Activated CD4-positive, alpha-beta T cell treated with anti-CD3 and anti-CD28 coated beads, Interleukin-2, amount 50 U/mL, for 48 hours (primary cell): ENCODE data around the gene SBF2.
"Not testable (repeated sequence)": the region's sequence is repeated elsewhere in the genome, so short reads cannot be mapped to it uniquely, and the experiment has no call there.

ENCODE experiments used
- DNase-seq, 2 experiments: peaks; one replicate each; pipeline ENCODE4 v3.0.0-alpha.2; 2020

SBF2 gene

GRCh38 chr11:10261821-10262220, 32.2 kb downstream of the SBF2 start:
- no peak for DNase-seq

DNA sequence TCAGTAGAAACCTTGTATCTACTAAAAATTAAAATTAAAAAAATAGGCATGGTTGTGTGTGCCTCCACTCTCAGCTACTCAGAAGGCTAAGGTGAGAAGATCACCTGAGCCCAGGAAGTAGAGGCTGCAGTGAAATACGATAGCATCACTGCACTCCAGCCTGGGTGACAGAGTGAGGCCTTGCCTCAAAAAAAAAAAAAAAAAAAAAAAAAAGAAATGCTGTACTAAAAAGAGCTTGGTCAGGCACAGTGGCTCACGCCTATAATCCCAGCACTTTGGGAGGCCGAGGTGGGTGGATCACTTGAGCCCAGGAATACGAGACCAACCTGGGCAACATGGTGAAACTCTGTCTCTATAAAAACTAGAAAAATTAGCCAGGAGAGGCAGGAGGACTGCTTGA, 36.5 kb downstream of the SBF2 start:
- DNase-seq, result no peak

DNA sequence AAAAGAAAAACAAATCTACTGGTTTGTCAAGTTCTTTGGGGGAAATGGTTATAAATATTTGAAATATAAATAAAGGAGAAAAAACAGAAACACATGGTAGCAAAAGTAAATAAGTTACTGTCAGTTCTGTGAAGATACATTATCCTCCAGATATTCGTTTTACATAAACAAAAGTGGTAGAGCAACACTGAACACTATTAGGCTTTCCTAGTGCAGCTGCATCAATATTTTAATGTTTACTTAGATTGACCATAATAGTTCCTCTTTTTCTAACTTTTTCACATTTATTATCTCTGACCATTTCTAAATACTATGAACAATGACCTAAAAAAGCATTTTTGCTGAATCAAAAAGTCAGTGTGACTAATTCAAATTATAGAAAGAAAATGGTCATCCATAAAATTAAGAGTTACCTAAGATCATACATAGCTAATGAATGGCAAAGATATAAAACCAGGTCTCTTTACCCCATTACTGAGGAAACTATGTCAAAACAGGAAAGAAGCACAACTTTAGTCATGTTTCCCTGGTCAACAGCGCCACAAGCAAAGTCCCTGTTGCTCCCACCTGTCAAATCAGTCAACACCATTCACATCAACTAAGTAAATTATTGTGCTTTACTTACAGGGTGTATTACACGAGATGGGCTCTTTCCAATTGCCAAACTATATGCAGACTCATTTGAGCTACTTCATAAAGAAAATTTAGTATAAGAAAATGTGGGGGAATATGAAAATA, 38.5 kb downstream of the SBF2 start:
- DNase-seq, result no peak

- DNase-seq, result not testable (repeated sequence)
Measured at GRCh38 chr11:10249448-10250131, 44.4 kb downstream of the SBF2 start.

GRCh38 chr11:10247011-10247410, 47.0 kb downstream of the SBF2 start:
- DNase-seq, result no peak

GRCh38 chr11:10243896-10244575, 50.0 kb downstream of the SBF2 start:
- DNase-seq, result no peak

GRCh38 chr11:10236840-10237239, 57.2 kb downstream of the SBF2 start:
- no peak for DNase-seq

DNA sequence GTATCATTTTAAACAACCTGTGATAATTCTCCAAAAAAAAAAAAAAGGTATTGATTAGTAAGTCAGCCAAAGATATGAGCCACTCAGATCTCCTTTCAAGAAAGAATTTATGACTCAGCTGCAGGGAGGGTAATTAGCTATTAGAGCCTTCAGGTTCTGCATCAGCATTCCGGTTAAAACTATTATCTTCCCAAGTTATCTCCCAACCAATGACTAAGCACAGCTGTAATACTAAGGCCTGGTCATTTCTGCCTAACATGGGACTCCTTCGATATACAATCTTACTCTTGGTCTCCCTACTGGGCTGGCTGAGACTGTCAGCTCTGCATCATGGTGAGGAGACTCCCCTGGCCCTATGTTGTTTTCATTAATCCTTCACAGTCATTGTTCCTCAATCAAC, 60.4 kb downstream of the SBF2 start:
- DNase-seq, result no peak

DNA sequence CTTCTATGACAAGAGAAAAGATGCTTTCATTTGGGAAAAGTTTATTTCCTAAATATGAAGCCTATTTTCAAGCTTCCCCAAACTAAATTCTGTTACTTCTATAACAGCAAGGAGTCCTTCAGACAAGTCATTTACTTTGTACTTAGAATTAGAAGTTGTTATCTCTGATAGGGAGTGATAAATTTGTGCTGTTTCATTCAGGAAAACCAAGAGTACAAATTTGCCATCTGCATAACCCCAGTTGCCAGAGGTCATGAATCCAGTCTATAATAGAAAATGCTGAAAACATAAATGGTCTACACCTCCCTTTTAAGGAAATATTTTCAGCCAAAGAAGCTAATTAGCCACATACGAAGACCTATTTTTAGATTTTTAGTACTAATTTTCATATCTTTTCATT, 61.3 kb downstream of the SBF2 start:
- DNase-seq, result no peak

DNA sequence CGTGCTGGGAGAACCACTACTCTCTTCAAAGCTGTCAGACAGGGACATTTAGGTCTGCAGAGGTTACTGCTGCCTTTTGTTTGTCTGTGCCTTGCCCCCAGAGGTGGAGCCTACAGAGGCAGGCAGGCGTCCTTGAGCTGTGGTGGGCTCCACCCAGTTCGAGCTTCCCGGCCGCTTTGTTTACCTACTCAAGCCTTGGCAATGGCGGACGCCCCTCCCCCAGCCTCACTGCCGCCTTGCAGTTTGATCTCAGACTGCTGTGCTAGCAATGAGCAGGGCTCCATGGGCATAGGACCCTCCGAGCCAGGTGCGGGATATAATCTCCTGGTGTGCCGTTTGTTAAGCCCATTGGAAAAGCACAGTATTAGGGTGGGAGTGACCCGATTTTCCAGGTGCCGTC, 62.2 kb downstream of the SBF2 start:
- DNase-seq, result not testable (repeated sequence)

- DNase-seq, result no peak
Measured at GRCh38 chr11:10225553-10225952, 68.5 kb downstream of the SBF2 start.

- no peak for DNase-seq
Measured at GRCh38 chr11:10222399-10222798, 71.6 kb downstream of the SBF2 start.

DNA sequence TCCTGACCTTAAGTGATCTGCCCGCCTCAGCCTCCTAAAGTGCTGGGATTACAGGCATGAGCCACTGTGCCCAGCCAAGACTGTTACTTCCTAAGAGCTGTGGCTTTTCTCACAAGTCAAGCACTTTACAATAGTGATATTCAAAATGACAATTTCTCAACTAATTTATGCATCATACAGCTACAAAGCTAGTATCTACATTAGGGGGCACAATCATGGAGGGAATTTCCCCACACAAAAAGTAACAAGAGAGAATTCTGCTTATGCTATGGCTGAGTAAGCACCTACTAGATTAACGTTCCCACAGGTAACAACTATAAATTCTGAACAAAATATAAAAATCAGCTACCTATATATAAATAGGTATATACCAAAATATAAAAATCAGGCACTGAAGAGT, 72.7 kb downstream of the SBF2 start:
- DNase-seq, result no peak

GRCh38 chr11:10211470-10211869, 82.5 kb downstream of the SBF2 start:
- DNase-seq, result no peak

GRCh38 chr11:10209326-10209725, 84.7 kb downstream of the SBF2 start:
- DNase-seq, result no peak

GRCh38 chr11:10208131-10208575, 85.9 kb downstream of the SBF2 start:
- DNase-seq, result peak in 1 of 2 experiments; percentile 5

DNA sequence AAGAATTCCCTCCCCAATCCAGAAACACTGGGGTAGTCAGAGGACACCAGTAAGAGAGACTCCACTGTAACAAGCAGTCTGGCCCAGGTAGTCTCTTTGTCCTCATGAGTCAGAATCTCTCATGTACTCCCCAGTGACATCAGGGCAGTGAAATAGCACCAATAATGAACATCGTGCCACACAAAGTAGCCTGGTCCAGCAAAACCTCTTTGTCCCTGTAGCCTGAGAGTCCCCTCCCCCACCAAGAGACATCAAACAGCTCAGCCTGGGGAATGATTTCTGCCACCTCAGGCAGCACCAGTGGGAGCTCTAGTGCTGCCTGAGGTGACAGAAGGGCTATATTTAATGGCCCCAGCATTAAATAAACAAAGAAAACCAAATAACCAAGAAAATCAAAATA, 88.1 kb downstream of the SBF2 start:
- DNase-seq, result no peak

DNA sequence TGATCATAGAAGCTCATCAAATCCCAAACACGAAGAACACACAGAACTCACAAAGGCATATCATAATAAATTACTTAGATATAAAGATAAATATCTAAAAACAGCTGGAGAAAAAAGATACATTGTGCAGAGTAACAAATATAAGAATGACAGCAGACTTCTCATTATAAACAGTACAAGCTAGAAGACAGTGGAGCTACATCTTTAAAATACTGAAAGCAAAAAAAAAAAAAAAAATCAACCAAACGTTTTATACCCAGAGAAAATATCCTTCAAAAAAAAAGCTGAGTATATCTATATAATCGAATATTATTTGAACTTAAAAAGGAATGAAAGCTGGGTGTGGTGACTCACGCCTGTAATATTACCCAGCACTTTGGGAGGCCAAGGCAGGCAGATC, 90.0 kb downstream of the SBF2 start:
- no peak for DNase-seq

- DNase-seq, result no peak
Measured at GRCh38 chr11:10201343-10201742, 92.7 kb downstream of the SBF2 start.

GRCh38 chr11:10197091-10197490, 96.9 kb downstream of the SBF2 start:
- DNase-seq, result no peak

DNA sequence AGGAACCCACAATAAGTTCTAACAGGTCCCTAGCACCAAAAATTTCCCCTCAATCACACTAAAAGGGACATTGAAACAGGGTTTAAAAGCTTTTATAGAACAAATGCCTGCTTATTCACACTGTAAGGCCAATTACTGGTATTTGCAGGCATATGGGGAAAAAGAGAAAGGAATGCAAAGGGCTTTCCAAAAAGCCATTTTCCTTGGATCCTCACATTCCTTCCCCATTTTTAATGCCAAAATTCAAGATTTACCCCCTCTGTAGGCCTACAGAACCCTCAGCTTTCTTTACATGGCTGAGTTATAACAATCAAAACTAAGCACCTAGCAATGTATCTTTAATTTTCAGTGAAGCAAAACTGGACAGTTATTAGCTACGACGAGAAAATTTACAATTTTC, 102.0 kb downstream of the SBF2 start:
- no peak for DNase-seq

DNA sequence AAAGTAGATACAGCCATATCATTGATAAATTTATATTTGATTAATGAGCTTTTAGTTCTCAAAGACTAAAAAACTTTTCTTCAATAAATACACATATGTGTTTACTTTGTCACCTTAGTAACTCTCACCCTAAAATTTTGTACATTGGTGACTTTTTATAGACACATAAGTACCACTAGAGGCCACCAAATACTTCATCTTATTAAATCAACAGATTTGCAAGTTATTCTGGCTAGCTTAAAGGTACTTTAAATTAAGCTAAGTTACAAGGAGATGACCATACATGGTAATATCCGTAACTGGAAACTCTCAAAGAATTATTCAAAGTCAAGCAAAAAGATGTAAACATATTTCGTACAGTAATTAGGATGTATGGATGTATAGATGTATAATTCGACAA, 112.2 kb downstream of the SBF2 start:
- DNase-seq, result no peak

DNA sequence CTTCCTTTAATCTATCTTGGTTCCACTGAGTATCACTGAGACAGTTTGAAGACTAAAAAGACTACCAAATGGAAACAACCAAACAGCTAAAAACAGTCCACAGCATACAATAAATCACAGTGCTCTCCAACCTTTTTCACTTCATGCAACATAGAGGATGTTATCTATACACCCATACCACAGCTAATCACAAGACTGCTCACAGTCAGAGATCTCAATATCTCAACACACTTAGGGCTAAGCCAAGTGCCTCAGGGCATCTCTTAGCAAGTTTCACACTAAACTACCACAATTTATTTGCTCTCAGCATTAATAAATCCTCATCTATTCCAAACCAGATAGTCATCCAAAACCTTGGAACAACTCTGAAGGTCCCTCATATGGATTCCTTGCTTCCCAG, 129.4 kb downstream of the SBF2 start:
- no peak for DNase-seq

DNA sequence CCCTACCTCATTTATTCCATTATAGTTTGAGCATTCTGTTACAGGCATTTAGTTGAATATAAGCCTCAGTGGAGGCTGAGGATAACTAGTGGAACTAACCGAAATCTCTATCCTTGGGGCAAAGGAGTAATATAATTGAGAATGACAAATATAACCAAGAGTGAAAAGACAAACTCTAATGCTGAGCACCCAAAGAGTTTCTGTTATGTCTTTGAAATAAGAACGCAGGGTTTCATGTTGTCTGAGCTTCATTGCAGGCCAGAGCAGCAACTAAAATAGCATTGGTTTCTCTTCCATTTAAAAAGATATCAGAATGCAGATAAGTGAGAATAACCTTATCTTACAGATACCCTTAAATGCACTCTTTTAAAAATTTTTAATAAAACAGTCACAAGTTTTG, 131.8 kb downstream of the SBF2 start:
- DNase-seq, result no peak
